Activated CD8-positive, alpha-beta T cell treated with anti-CD3 and anti-CD28 coated beads for 36 hours (primary cell): ENCODE results near the gene B4GALT5. TPM values are rescaled to one million over a fixed set of nuclear protein-coding genes. Genes with fewer than 3 reads are reported as not detected.

Source experiments
- ATAC-seq: fragments of 200-7000 bp; cut with Tn5 transposase; one replicate; pipeline ENCODE4 v1.10.0; 2021; ENCODE audit warnings: mild to moderate bottlenecking, moderate library complexity
- CTCF ChIA-PET: fragments of 350-600 bp; sonication (Branson Sonifier 250); formaldehyde crosslinking; loops from one replicate; lab custom pipeline; 2021; ENCODE audit warnings: antibody characterized with exemption; lab: Charles Lee
- POLR2A ChIA-PET: fragments of 350-600 bp; sonication (Branson Sonifier 250); formaldehyde crosslinking; loops from one replicate; lab custom pipeline; 2021; ENCODE audit warnings: antibody characterized with exemption; lab: Charles Lee
- DNase-seq: peaks from one replicate; pipeline ENCODE4 v3.0.0-alpha.2; 2020
- H3K27ac Mint-ChIP-seq: one replicate; pipeline ENCODE4 v1.8.0; 2021; ENCODE audit warnings: mild to moderate bottlenecking, mixed read lengths
- H3K27me3 Mint-ChIP-seq: one replicate; pipeline ENCODE4 v1.8.0; 2021; ENCODE audit warnings: mixed read lengths
- H3K36me3 Mint-ChIP-seq: one replicate; pipeline ENCODE4 v1.8.0; 2021; ENCODE audit warnings: low read depth, mixed read lengths
- H3K4me1 Mint-ChIP-seq: one replicate; pipeline ENCODE4 v1.8.0; 2021; ENCODE audit warnings: low read depth, mixed read lengths
- H3K4me3 Mint-ChIP-seq: one replicate; pipeline ENCODE4 v1.8.0; 2021; ENCODE audit warnings: mild to moderate bottlenecking, moderate library complexity, mixed read lengths
- H3K9me3 Mint-ChIP-seq: one replicate; pipeline ENCODE4 v1.8.0; 2021; ENCODE audit warnings: mixed read lengths
- intact Hi-C: fragments of 100-400 bp; cut with micrococcal nuclease; formaldehyde crosslinking; loops from one replicate; pipeline ENCODE4 v1.10.0; 2022
- total RNA-seq, 2 experiments: library from RNA; stranded (reverse); gene quantifications; one replicate each; pipeline ENCODE4 v1.2.3, GENCODE V29; 2021
- TF ChIP-seq, protein P1 (sequence below): fragments of 200-600 bp; IDR thresholded peaks from one replicate; pipeline ENCODE4 v1.8.0; 2022; ENCODE audit warnings: antibody characterized with exemption, mild to moderate bottlenecking

B4GALT5 gene
- total RNA-seq, 2 experiments from 2014 or later, result 16.5 to 16.8 TPM

DNA sequence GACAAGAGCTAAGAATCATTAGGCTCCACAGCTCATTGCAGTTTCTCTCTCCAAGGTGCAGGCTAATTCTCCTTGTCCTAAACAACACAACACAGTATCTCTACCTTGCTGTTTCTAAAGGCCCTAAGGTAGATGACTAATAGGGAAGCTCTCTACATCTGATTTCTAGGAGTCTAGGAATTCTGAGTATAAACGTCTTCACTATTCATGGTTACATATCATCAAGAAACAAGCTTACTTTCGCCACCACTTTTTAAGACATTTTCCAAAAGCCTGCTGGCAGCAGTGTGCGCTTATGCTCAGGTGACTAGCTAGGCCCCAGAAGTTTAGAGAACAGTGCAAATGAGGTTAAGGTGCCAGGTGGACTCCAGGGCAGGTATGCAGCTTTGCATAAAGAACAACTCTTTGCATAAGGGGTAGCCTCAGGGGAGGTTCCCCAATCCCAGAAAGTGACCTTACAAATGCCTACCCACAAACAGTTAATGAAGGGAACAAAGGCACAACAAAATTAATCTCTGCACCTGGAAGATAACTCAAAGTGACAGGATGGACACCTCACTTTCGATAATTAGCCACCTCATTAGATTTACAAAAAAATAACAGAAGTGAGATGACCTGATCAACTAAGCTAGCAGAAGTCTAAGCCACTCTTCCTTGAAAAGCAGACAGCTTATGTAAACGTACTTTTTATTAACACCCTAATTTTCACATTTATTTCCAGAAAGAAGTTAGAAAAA, 20.1 kb downstream of the B4GALT5 start:
- ATAC-seq (no peak), DNase-seq (no peak)
- ChIA-PET CTCF (interaction anchor here (1.1 to 1.8 kb wide), 3 partner anchors 14 to 153 kb away, joined by 3 to 8 read pairs (median 3); no protein-coding TSS in a partner anchor), POLR2A (interaction anchor here (0.6 to 1.4 kb wide), 6 partner anchors 10 to 276 kb away, joined by 3 to 4 read pairs (median 3); no protein-coding TSS in a partner anchor)
- Mint-ChIP-seq H3K36me3 (no peaks in the 10 kb centered on the region), H3K9me3 (no peaks in the 10 kb centered on the region), H3K4me3 (no peak overlapping the region), H3K27ac (no peak overlapping the region), H3K27me3 (no peaks in the 10 kb centered on the region), H3K4me1 (peaks cover 51% of the 10 kb centered on the region)
- intact Hi-C loops, result no loop called here
- TF ChIP-seq, protein P1, sequence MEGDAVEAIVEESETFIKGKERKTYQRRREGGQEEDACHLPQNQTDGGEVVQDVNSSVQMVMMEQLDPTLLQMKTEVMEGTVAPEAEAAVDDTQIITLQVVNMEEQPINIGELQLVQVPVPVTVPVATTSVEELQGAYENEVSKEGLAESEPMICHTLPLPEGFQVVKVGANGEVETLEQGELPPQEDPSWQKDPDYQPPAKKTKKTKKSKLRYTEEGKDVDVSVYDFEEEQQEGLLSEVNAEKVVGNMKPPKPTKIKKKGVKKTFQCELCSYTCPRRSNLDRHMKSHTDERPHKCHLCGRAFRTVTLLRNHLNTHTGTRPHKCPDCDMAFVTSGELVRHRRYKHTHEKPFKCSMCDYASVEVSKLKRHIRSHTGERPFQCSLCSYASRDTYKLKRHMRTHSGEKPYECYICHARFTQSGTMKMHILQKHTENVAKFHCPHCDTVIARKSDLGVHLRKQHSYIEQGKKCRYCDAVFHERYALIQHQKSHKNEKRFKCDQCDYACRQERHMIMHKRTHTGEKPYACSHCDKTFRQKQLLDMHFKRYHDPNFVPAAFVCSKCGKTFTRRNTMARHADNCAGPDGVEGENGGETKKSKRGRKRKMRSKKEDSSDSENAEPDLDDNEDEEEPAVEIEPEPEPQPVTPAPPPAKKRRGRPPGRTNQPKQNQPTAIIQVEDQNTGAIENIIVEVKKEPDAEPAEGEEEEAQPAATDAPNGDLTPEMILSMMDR, result no peak

DNA sequence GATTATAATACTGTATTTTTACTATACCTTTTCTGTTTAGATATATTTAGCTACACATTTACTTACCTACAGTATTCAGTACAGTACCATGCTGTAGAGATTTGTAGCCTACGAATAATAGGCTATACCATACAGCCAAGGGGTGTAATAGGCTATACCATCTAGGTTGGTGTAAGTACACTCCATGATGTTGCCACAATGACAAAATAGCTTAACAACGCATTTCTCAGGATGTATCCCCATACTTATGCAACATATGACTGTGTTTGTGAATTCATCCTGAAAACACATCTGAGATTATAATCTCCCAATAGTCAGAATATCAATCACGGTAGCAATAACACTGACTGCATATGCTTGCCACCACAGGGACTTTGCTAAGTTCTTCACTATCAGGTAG, 20.7 kb downstream of the B4GALT5 start:
- Mint-ChIP-seq H3K27ac (no peak overlapping the region), H3K4me3 (no peak overlapping the region), H3K27me3 (no peaks in the 10 kb centered on the region), H3K4me1 (peaks cover 48% of the 10 kb centered on the region), H3K9me3 (no peaks in the 10 kb centered on the region), H3K36me3 (no peaks in the 10 kb centered on the region)
- no peak for DNase-seq
- no peak for ATAC-seq
- POLR2A ChIA-PET, result interaction anchor here (0.7 to 1.4 kb wide), 5 partner anchors 10 to 34 kb away, joined by 3 to 4 read pairs (median 3); no protein-coding TSS in a partner anchor
- TF ChIP-seq, protein P1, result no peak
- CTCF ChIA-PET, result interaction anchor here (1.1 to 1.8 kb wide), 3 partner anchors 14 to 153 kb away, joined by 3 to 8 read pairs (median 3); no protein-coding TSS in a partner anchor
- intact Hi-C loops, result no loop called here

DNA sequence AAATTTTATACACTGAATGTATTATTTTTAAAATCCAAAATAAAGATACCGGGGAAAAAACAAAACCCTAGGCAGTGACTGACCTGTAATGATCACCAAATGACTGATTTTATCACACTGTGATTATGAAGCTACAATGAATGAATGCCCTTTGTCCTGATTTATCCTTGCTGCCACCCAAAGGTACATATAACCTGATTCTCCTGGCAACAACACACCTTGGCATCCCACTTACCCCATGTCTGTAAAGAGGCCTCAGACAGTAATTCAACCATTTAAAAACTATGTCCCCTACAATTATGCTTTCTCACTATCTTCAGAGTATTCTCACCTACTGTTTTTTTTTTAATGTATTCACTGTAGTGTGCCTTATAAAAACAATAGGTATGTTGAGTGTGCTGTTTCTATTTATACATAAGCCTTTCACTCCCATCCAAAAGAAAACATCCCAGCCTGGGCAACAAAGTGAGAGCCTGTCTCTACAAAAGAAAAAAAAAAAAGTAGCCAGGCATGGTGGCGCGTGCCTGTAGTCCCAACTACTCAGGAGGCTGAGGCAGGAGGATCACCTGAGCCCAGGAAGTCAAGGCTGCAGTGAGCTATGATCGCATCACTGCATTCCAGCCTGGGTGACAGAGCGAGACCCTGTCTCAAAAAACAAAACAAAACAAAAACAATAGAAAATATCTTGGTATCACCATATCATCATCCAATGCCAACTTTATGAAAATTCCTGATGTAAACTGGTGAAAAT, 21.7 kb downstream of the B4GALT5 start:
- Mint-ChIP-seq H3K4me3 (no peak overlapping the region), H3K27ac (no peak overlapping the region), H3K27me3 (no peaks in the 10 kb centered on the region), H3K4me1 (peaks cover 45% of the 10 kb centered on the region), H3K9me3 (no peaks in the 10 kb centered on the region), H3K36me3 (no peaks in the 10 kb centered on the region)
- CTCF ChIA-PET, result interaction anchor here (1.5 to 1.8 kb wide), 2 partner anchors 82 to 154 kb away, joined by 3 to 8 read pairs; no protein-coding TSS in a partner anchor
- TF ChIP-seq, protein P1, result no peak
- POLR2A ChIA-PET, result no interaction called here
- ATAC-seq (no peak), DNase-seq (no peak)
- intact Hi-C loops, result no loop called here

DNA sequence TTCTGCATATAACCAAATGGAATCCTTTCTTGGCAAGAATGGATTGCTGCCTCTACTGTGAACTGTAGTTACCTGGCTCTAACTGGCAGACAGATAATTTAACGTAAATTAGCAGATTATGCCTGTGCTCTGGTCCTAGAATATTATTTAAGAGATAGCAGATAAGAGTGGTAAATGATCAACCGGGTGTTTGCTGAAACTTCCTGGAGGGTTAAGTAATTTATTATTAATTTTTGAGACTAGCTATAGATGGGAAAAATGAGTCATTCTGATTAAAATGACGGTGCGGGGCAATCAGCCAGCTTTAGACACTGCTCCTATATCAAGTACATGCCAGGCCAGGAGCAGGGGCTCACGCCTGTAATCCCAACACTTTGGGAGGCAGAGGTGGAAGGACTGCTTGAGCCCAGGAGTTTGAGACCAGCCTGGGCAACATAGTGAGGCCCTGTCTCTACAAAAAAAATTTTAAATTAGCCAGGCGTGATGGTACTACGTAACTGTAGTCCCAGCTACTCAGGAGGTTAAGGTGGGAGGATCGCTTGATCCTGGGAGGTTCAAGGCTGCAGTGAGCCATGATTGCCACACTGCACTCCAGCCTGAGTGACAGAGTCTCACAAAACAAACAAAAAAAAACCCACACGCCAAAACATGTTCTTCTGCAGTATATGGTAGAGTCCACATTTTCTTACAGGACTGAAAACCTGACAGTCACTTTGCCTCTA, 22.6 kb downstream of the B4GALT5 start:
- intact Hi-C loops, result no loop called here
- ATAC-seq (no peak), DNase-seq (no peak)
- H3K27me3 Mint-ChIP-seq, result no peaks in the 10 kb centered on the region
- ChIA-PET CTCF (interaction anchor here (1.5 kb wide), 1 partner anchor 81 kb away, joined by 3 read pairs; no protein-coding TSS in a partner anchor), POLR2A (no interaction called here)
- no peak overlapping the region for H3K27ac Mint-ChIP-seq
- H3K9me3 Mint-ChIP-seq, result no peaks in the 10 kb centered on the region
- H3K4me3 Mint-ChIP-seq, result no peak overlapping the region
- TF ChIP-seq, protein P1, result no peak
- no peaks in the 10 kb centered on the region for H3K36me3 Mint-ChIP-seq
- H3K4me1 Mint-ChIP-seq, result peaks cover 41% of the 10 kb centered on the region
